IMR-90 (cell line): Measurements from ENCODE around the gene PPM1H. TPM values are rescaled to one million over a fixed set of nuclear protein-coding genes. Genes with fewer than 3 reads are reported as not detected.

Source experiments
- ATAC-seq: fragments of 200-7000 bp; cut with Tn5 transposase; 2 replicates; pipeline ENCODE4 v1.9.1; 2020; ENCODE audit warnings: low read depth, mild to moderate bottlenecking, moderate library complexity
- BruUV-seq: library from RNA; stranded (reverse); fragments of 400-500 nt; replicated peaks from 2 replicates; lab custom pipeline; 2021; lab: Mats Ljungman, UMichigan
- CTCF ChIA-PET: fragments of 300-600 bp; formaldehyde crosslinking; extraction: SDS; loops from one replicate; lab custom pipeline; 2021; ENCODE audit warnings: antibody characterized with exemption; lab: Yijun Ruan, JAX
- POLR2A ChIA-PET: fragments of 300-600 bp; sonication (Branson Sonifier 250); formaldehyde crosslinking; loops from one replicate; lab custom pipeline; 2022; ENCODE audit warnings: antibody characterized with exemption; ENCODE audit not compliant: unreplicated experiment; lab: Charles Lee
- DNase-seq: peaks from one replicate; pipeline ENCODE4 v3.0.0; 2013
- H2AFZ ChIP-seq: replicated peaks from 2 replicates; pipeline ENCODE3; 2013; ENCODE audit warnings: low read length, mild to moderate bottlenecking; ENCODE audit not compliant: poor library complexity
- H2AK5ac ChIP-seq: 2 replicates; pipeline ENCODE4 v1.6.1; 2013; ENCODE audit warnings: low read depth, low read length, inconsistent platforms
- H2AK9ac ChIP-seq: replicated peaks from 2 replicates; pipeline ENCODE3; 2013; ENCODE audit warnings: mild to moderate bottlenecking, low read depth, low read length, moderate library complexity; ENCODE audit not compliant: poor library complexity
- H2BK120ac ChIP-seq: 2 replicates; pipeline ENCODE4 v1.6.1; 2013; ENCODE audit warnings: low read depth, low read length, inconsistent platforms
- H2BK15ac ChIP-seq: 3 replicates; pipeline ENCODE4 v1.6.1; 2013; ENCODE audit warnings: low read depth, low read length, inconsistent platforms
- H2BK20ac ChIP-seq: 2 replicates; pipeline ENCODE4 v1.6.1; 2013; ENCODE audit warnings: low read depth, mild to moderate bottlenecking, inconsistent platforms, low read length, moderate library complexity
- H2BK5ac ChIP-seq: 2 replicates; pipeline ENCODE4 v1.6.1; 2013; ENCODE audit warnings: mild to moderate bottlenecking, low read depth, low read length, inconsistent platforms; ENCODE audit not compliant: poor library complexity, severe bottlenecking
- H3K14ac ChIP-seq: replicated peaks from 2 replicates; pipeline ENCODE4 v1.6.1; 2013; ENCODE audit warnings: low read depth, low read length, inconsistent platforms
- H3K18ac ChIP-seq: 2 replicates; pipeline ENCODE4 v1.6.1; 2013; ENCODE audit warnings: low read depth, low read length, control low read depth
- H3K23ac ChIP-seq: 2 replicates; pipeline ENCODE4 v1.6.1; 2013; ENCODE audit warnings: low read depth, low read length, inconsistent platforms
- H3K27ac ChIP-seq: 2 replicates; pipeline ENCODE4 v1.5.1; 2013; ENCODE audit warnings: mild to moderate bottlenecking, control low read depth, low read length; ENCODE audit not compliant: insufficient read depth
- H3K27me3 ChIP-seq: 2 replicates; pipeline ENCODE4 v1.6.1; 2013; ENCODE audit warnings: low read length; ENCODE audit not compliant: control insufficient read depth, insufficient read depth
- H3K36me3 ChIP-seq: 2 replicates; pipeline ENCODE4 v1.6.1; 2013; ENCODE audit warnings: low read length, mixed read lengths; ENCODE audit not compliant: control insufficient read depth, insufficient read depth
- H3K4ac ChIP-seq: 2 replicates; pipeline ENCODE4 v1.6.1; 2013; ENCODE audit warnings: low read depth, low read length, inconsistent platforms
- H3K4me1 ChIP-seq: 2 replicates; pipeline ENCODE4 v1.6.1; 2013; ENCODE audit warnings: low read length, mixed read lengths; ENCODE audit not compliant: control insufficient read depth, insufficient read depth
- H3K4me2 ChIP-seq: 2 replicates; pipeline ENCODE4 v1.6.1; 2013; ENCODE audit warnings: low read depth, mild to moderate bottlenecking, control low read depth, low read length, moderate library complexity
- H3K4me3 ChIP-seq: 2 replicates; pipeline ENCODE4 v1.5.1; 2013; ENCODE audit warnings: low read depth, mild to moderate bottlenecking, control low read depth, low read length, moderate library complexity; ENCODE audit not compliant: insufficient read depth
- H3K56ac ChIP-seq: 2 replicates; pipeline ENCODE4 v1.6.1; 2013; ENCODE audit warnings: low read length, inconsistent platforms; ENCODE audit not compliant: insufficient read depth; ENCODE audit errors: extremely low read depth
- H3K79me1 ChIP-seq, 2 experiments: 2 replicates each; pipeline ENCODE4 v1.6.1; 2013; ENCODE audit warnings: low read length in 2 of 2, inconsistent platforms in 1 of 2, low read depth in 1 of 2
- H3K9ac ChIP-seq: 2 replicates; pipeline ENCODE4 v1.6.1; 2013; ENCODE audit warnings: low read depth, low read length, control low read depth
- H3K9me1 ChIP-seq: 2 replicates; pipeline ENCODE4 v1.6.1; 2013; ENCODE audit warnings: low read length, inconsistent platforms; ENCODE audit not compliant: insufficient read depth
- H3K9me3 ChIP-seq: 2 replicates; pipeline ENCODE4 v1.6.1; 2013; ENCODE audit warnings: low read length; ENCODE audit not compliant: control insufficient read depth, insufficient read depth
- H4K20me1 ChIP-seq: 2 replicates; pipeline ENCODE4 v1.6.1; 2013; ENCODE audit warnings: low read length, inconsistent platforms; ENCODE audit not compliant: insufficient read depth
- H4K5ac ChIP-seq: 2 replicates; pipeline ENCODE4 v1.6.1; 2013; ENCODE audit warnings: mild to moderate bottlenecking, low read depth, low read length, control low read depth
- H4K8ac ChIP-seq, 2 experiments: 2 replicates each; pipeline ENCODE4 v1.6.1; 2013; ENCODE audit warnings: low read depth in 2 of 2, low read length in 2 of 2, control low read depth in 1 of 2, inconsistent platforms in 1 of 2
- H4K91ac ChIP-seq: 2 replicates; pipeline ENCODE4 v1.6.1; 2013; ENCODE audit warnings: low read depth, low read length, inconsistent platforms; ENCODE audit not compliant: insufficient read depth
- CEBPB ChIP-seq: IDR thresholded peaks from 2 replicates; pipeline ENCODE4 v1.6.1; 2012; ENCODE audit warnings: low read depth, low read length, improper control_type of control experiment
- MAFK ChIP-seq: IDR thresholded peaks from 2 replicates; pipeline ENCODE4 v1.6.1; 2012; ENCODE audit warnings: low read depth, low read length, improper control_type of control experiment
- RAD21 ChIP-seq: IDR thresholded peaks from 2 replicates; pipeline ENCODE4 v1.6.1; 2012; ENCODE audit warnings: low read length, improper control_type of control experiment
- WGBS, 2 experiments: methylation state at CpG; one replicate each; pipeline versions ENCODE4 v1.1.5 to v1.1.7; 2013; ENCODE audit warnings: missing lambda C conversion rate in 2 of 2; ENCODE audit not compliant: insufficient read length in 1 of 2; ENCODE audit errors: extremely low coverage in 2 of 2; 5-methylcytosine and 5-hydroxymethylcytosine counted together
- dilution Hi-C: fragments of 300-500 bp; cut with HindIII; formaldehyde crosslinking; loops from one replicate; pipeline ENCODE4 v1.14.3; 2018; ENCODE audit warnings: low sequenced_read_pairs; ENCODE audit not compliant: unreplicated experiment
- in situ Hi-C: fragments of 300-500 bp; cut with MboI; formaldehyde crosslinking; loops from 3 replicates; pipeline ENCODE4 v1.14.3; 2019; ENCODE audit warnings: low sequenced_read_pairs, inconsistent platforms, mixed read lengths
- intact Hi-C: fragments of 100-400 bp; cut with micrococcal nuclease; formaldehyde crosslinking; loops from 2 replicates; pipeline ENCODE4 v1.10.0; 2022
- polyA plus RNA-seq, 3 experiments: library from polyadenylated mRNA; depleted of rRNA; stranded (reverse); fragments of >200 nt; gene quantifications; 2 replicates each; pipeline ENCODE4 v1.2.3, GENCODE V29; 2012; ENCODE audit warnings: low replicate concordance in 1 of 3
- total RNA-seq: library from RNA; depleted of rRNA; stranded (reverse); fragments of >200 nt; gene quantifications from 2 replicates; pipeline ENCODE4 v1.2.3, GENCODE V29; 2012

PPM1H gene
- total and polyA plus RNA-seq, 2 of the 4 experiments (the other 2 are of a cell fraction) = 0.14 to 0.18 TPM

DNA sequence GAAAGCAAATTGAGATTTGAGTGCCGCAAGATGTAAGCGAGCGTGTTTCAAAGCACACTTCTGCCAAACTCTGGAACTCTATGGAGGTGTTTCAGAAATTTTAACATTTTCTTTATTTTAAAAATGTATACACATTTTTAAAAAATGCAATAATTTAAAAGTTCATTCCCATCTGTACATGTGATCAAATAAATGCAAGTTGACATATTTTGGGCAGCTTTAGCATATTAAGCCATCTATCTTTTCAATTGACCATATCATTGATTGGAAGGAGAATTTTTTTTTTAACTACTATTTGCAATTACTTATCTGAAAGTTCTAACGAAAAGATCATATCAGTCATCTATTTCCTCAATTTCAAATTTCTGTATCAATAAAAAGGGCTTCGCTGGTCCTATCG, 101.3 kb downstream of the PPM1H start:
- no peaks in the 10 kb centered on the region for H4K20me1 ChIP-seq
- intact Hi-C loops = no loop called here
- 0 out of 2 replicates have a peak, but pooled peaks have one; percentile 8 for TF ChIP-seq MAFK
- TF ChIP-seq CEBPB = no peak
- no peak for TF ChIP-seq RAD21
- no TSS peak for BruUV-seq
- H3K14ac ChIP-seq = no peak overlapping the region
- H3K23ac ChIP-seq = no peak overlapping the region
- H3K4me2 ChIP-seq = no peak overlapping the region
- no peaks in the 10 kb centered on the region for H3K9me3 ChIP-seq
- no peak for ATAC-seq
- no peak overlapping the region for H3K4me3 ChIP-seq
- no peak overlapping the region for H3K4ac ChIP-seq
- CTCF ChIA-PET = no interaction called here
- in situ Hi-C loops = no loop called here
- H2BK5ac ChIP-seq = no peak overlapping the region
- dilution Hi-C loops = no loop called here
- H4K8ac ChIP-seq = no peak overlapping the region
- DNase-seq = no peak
- H3K56ac ChIP-seq = no peak overlapping the region
- no peak overlapping the region for H2BK15ac ChIP-seq
- H4K5ac ChIP-seq = no peak overlapping the region
- no peaks in the 10 kb centered on the region for H3K79me1 ChIP-seq
- no peaks in the 10 kb centered on the region for H3K9me1 ChIP-seq
- H3K36me3 ChIP-seq = no peaks in the 10 kb centered on the region
- H2BK120ac ChIP-seq = no peak overlapping the region
- POLR2A ChIA-PET = no interaction called here
- peaks cover 10% of the 10 kb centered on the region for H3K27me3 ChIP-seq
- no peaks in the 10 kb centered on the region for H3K4me1 ChIP-seq
- H2AK9ac ChIP-seq = no peak overlapping the region
- no peak overlapping the region for H2AK5ac ChIP-seq
- WGBS, 2 experiments = no CpG with 5 or more reads among the region's 6 CpGs
- H3K9ac ChIP-seq = no peak overlapping the region
- no peak overlapping the region for H4K91ac ChIP-seq
- no peak overlapping the region for H3K27ac ChIP-seq
- no peak overlapping the region for H2BK20ac ChIP-seq
- H2AFZ ChIP-seq = no peak overlapping the region
- no peak overlapping the region for H3K18ac ChIP-seq
